GM12801 (cell line): Measurements from ENCODE around the gene HRK.

Experiments used
- TF ChIP-seq, protein P1 (sequence below): IDR thresholded peaks from one replicate; pipeline ENCODE4 v1.5.1; 2011; ENCODE audit warnings: control low read depth; ENCODE audit not compliant: insufficient read length; ENCODE audit errors: extremely low read depth

The HRK gene

GRCh38 chr12:116855744-116856470, 25.3 kb downstream of the HRK start:
- TF ChIP-seq, protein P1, sequence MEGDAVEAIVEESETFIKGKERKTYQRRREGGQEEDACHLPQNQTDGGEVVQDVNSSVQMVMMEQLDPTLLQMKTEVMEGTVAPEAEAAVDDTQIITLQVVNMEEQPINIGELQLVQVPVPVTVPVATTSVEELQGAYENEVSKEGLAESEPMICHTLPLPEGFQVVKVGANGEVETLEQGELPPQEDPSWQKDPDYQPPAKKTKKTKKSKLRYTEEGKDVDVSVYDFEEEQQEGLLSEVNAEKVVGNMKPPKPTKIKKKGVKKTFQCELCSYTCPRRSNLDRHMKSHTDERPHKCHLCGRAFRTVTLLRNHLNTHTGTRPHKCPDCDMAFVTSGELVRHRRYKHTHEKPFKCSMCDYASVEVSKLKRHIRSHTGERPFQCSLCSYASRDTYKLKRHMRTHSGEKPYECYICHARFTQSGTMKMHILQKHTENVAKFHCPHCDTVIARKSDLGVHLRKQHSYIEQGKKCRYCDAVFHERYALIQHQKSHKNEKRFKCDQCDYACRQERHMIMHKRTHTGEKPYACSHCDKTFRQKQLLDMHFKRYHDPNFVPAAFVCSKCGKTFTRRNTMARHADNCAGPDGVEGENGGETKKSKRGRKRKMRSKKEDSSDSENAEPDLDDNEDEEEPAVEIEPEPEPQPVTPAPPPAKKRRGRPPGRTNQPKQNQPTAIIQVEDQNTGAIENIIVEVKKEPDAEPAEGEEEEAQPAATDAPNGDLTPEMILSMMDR = no peak

DNA sequence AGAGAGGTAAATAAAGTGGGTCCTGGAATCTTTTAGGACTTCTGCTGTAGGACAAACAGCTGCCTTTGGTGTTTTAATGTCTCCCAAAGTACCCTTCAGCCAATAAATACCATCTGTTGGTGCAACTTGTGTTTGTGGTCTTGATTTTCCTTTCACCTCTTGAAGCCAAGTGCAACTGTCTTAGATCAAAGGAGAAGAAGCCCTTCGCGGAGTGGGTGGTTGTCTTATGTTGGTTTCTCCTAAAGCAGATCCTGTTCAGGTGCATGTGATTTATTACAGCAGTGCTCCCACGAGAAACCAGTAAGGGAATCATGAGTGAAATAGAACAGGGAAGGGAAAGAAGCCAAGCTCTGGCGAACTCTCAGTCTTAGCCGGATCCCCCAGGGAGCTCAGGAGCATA, 27.7 kb downstream of the HRK start:
- TF ChIP-seq, protein P1 = no peak

GRCh38 chr12:116852303-116852702, 28.9 kb downstream of the HRK start:
- TF ChIP-seq, protein P1 = no peak

GRCh38 chr12:116849216-116849615, 32.0 kb downstream of the HRK start:
- TF ChIP-seq, protein P1 = no peak

DNA sequence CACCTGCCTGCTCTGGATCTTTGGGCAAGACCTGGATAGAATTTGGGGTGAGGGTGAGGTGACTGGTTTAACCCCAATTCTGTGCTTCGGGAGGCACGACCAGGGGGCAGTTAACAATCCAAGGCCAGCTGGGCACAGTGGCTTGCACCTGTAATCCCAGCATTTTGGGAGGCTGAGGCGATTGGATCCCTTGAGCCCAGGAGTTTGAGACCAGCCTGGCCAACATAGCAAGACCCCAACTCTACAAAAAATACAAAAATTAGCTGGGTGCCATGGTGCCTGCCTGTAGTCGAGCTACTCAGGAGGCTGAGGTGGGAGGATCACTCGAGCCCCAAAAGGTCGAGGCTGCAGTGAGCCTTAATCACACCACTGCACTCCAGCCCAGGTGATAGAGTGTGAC, 38.2 kb downstream of the HRK start:
- TF ChIP-seq, protein P1 = no peak

- TF ChIP-seq, protein P1 = no peak
Measured at GRCh38 chr12:116839287-116839830, 41.9 kb downstream of the HRK start.

DNA sequence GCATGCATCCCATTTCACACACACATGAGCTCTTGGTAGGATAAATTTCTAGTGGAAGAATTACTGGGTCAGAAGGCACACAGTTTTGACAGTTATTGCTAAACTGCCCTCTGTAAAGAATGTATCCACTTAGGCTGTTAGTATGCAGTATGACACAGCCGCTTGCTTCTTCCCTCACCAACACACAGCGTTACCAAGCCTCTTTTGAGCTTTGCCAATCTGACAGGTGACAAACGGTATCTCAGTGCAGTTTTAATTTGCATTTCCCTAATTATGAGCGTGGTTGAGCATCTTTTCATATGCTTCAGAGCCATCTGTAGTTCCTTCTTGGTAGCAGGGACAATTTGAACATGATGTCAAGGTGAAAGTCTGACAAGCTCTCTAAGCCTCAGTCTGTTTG, 42.9 kb downstream of the HRK start:
- TF ChIP-seq, protein P1 = no peak
